Measurements from ENCODE around the gene KRTAP5-3. TPM values are rescaled to one million over a fixed set of nuclear protein-coding genes. Genes with fewer than 3 reads are reported as not detected.
"Not testable (repeated sequence)": the region's sequence is repeated elsewhere in the genome, so short reads cannot be mapped to it uniquely, and the experiment has no call there.

Gene KRTAP5-3
- total RNA-seq, 1 experiment from 2014 or later = not detected

DNA sequence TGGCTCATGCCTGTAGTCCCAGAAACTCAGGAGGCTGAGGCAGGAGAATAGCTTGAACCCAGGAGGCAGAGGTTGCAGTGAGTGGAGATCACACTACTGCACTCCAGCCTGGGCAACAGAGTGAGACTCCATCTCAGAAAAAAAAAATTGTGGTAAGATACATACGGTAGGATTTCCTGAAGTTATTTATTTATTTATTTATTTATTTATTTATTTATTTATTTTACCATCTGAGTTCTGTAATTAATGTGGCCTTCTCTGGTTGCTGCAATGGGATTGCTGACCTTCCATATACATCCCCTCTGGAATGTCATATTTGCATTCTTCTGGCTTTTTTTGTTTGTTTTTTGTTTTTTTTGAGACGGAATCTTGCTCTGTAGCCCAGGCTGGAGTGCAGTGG, 25.4 kb downstream of the KRTAP5-3 start:
- DNase-seq (ENCODE audit: low read depth) = not testable (repeated sequence)

DNA sequence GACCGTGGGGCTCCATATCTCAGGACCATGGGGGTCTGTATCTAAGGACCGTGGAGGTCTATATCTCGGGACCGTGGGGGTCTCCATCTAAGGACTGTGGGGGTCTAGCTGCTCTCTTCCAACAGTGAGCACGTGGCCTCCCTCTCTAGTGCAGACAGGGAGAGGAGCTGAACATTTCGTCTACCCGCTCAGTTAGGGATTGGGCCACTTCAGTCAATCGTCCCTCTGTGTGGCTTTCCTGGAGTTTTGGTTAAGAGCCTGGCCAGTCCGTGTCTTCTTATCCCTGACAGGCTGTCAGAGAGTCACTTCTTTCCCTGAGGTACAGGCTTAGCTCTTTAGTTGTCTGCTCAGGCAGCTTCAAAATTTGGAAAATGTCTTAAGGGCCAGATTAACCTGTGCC, 26.3 kb downstream of the KRTAP5-3 start:
- no peak for DNase-seq (ENCODE audit: low read depth)

DNA sequence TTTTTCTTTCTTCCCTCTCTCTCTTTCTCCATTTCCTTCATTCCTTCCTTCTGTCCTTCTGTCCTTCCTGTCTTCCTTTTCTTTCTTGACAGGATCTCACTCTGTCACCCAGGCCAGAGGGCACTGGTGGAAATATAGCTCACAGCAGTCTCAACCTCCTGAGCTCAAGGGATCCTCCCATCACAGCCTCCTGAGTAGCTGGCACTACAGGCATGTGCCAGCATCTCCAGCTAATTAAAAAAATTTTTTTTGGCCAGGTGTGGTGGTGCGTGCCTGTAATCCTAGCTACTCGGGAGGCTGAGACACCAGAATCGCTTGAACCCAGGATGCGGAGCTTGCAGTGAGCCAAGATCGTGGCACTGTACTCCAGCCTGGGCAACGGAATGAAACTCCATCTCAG, 31.4 kb downstream of the KRTAP5-3 start:
- no peak for DNase-seq (ENCODE audit: low read depth)

DNA sequence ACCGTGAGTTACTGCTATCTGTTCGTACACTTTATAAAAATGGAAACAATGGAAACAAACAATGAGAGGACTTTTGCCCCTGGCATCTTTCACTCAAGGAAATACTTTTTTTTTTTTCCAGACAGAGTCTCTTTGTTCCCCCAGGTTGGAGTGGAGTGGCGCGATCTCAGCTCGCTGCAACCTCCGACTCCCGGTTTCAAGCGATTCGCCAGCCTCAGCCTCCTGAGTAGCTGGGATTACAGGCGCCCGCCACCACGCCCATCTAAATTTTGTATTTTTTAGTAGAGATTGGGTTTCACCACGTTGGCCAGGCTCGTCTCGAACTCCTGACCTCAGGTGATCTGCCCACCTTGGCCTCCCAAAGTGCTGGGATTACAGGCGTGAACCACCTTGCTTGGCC, 32.5 kb downstream of the KRTAP5-3 start:
- not testable (repeated sequence) for DNase-seq (ENCODE audit: low read depth)

DNA sequence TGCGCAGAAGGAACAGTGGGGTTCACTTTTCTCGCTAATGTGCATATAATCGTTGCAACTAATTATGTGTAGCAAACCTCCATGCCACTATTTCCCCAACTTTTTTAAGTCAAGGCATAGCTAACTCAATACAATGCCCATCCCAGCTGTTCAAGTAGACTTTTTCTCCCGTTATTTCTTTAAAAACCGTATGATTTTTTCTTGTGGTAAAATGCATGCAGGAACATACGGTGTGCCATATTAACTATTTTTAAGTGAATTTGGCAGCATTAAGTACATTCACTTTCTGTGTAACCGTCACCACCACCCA, 33.4 kb downstream of the KRTAP5-3 start:
- DNase-seq (ENCODE audit: low read depth) = no peak

DNA sequence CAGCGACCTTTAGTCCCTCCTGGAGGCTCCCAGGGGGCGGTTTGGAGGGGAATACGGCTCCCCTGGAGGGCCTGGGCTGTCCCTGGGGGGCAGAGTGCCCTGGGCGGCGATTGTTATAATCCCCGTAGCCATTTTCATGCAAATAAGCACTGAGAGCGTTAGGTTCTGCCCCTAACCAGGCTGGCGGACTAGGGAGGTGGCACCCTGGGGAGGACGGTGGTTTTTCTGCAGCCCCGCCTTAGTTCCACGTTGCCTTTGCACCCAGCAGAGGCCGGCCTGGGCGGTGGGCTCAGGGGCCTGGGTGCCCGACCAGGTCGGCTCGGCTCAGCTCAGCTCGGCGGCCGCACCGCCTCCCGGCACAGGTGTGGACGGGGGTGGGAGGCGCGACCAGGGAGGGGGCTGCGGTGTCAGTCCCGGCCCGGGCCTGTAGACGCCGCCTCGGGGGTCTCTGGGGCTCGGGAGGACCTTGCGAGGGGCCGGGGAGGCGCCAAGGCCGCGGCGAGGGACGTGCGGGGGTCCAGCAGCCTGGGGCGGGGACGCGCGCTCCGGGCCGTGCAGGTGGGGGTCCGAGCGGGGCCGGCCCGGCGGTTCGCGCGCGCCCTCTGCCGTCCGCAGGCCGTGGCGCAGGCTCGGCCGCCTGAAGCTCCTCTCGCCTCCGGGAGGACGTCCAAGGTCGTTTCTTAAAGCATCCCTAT, 33.9 kb downstream of the KRTAP5-3 start:
- DNase-seq (ENCODE audit: low read depth) = no peak

DNA sequence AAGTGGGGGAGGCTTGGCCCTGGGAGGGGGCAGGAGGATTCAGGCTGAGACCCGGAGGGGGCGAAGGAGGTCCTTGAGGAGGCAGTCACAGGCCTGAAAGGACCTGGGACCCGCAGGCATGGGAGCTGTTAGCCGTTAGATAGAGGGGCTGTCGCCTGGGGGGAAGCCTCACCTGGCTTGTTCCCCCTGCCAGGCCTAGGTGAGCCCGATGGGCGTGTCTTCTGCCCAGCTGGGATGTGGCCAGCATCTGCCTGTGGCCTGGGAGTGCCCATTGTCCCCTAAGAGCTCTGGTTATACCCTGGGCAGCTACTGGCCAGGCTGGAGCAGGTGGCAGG, 34.4 kb downstream of the KRTAP5-3 start:
- DNase-seq (ENCODE audit: low read depth) = no peak

DNA sequence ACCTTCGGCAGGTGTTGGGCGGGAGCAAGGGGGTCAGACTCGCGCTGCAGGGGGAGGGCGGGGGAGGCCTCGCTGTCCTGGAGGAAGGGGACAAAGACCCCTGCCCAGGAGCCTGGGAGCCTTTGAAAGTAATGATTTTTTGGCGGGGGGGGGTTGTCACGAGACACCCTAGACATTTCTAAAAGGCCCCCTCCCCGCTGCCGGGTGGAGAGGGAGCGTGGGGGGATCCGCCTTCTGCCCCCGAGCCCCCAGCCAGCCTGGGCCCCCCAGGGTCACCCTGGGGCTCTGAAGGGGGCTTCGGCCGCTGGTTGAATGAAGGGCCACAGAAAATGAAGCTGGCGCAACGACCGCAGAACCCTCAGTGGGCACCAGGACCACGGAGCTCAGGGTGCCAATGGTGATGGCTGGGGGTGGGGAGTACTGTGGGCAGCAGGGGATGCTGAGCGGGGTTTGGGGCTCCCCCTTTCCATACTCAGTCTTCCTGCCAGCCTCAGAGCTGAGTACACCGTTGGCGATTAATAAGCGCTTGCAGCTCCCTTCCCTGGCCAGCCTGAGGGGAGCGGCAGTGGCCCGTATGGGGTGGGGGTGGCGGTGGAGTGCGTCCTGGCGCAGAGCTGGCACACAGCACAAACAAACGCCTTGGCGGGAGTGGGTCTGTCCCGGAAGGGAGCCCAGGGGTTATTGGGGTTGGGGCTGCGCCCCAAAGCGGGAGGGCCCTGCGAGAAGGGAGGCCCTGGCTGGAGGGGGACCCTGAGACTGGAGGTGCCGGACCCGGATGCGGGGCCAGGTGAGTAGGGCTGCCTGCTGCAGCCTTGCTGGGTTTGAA, 35.0 kb downstream of the KRTAP5-3 start:
- no peak for DNase-seq (ENCODE audit: low read depth)

DNA sequence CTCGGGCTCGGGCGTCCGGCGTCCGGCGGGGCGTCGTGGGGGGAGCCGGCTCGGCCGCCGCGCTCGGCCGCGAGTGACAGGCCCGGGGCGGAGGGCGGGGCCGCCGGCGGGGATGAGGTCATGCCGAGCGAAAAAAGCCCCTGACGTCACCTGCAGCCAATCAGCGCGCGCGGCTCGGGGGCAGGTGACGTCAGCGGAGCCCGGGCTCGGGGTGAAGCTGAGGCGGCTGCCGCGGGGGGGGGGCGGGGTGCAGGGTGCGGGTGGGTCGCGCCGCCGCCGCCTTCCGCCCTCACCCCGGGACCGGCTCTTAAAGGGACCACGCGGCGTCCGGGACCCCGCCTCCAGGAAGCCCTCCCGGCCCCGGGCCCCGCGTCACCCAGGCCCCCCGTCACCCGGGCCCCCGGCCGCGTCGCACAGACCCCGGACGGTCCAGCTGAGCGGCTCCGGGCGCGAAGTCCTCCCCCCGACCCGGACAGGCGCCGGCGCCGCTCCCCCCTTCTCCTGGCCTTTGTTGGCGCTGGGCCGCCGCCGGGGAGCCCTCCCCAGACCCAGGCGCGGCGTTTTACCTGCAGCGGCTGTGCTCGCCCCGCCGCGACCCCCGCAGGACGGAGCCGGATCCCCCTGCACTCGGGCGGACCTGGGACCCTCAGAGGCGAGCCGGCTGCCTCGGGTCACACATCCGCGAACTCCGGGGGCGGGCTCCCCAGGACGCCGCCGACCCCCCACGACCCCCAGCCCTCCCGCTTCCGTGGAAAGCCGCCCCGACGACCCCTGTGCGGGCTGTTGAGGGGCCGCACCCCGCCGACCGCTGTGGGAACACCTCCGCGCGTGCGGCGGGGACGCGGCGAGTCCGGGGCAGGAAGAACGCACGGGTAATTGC, 35.8 kb downstream of the KRTAP5-3 start, which contains the start of gene DUSP8:
DUSP8 (minus strand) TSS at position 75 of the 880 bp plus-strand sequence. CDS start 6,445 bp downstream, outside the sequence.
- DNase-seq (ENCODE audit: low read depth) = peak; percentile 55

DNA sequence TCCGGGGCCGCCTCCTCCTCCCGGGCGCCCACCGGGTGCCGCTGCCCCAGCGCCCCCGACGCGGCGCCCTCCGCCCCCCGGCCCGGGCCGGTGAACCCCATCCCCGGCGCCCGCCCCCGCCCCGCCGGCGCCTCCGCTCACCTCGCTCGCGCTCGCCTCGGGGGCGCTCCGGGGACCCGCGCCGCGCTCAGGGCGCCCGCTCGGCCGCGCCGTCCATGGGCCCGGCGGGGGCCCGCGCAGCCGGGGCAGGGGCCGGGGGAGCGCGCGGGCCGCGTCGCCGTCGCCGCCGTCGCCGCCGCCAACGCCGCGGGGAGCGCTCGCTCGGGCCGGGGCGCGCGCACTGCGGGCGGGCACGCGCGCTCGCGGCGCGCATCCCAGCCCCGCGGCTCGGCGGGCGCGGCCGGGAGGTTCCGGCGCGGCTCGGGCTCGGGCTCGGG, 36.5 kb downstream of the KRTAP5-3 start:
- DNase-seq (ENCODE audit: low read depth) = no peak

DNA sequence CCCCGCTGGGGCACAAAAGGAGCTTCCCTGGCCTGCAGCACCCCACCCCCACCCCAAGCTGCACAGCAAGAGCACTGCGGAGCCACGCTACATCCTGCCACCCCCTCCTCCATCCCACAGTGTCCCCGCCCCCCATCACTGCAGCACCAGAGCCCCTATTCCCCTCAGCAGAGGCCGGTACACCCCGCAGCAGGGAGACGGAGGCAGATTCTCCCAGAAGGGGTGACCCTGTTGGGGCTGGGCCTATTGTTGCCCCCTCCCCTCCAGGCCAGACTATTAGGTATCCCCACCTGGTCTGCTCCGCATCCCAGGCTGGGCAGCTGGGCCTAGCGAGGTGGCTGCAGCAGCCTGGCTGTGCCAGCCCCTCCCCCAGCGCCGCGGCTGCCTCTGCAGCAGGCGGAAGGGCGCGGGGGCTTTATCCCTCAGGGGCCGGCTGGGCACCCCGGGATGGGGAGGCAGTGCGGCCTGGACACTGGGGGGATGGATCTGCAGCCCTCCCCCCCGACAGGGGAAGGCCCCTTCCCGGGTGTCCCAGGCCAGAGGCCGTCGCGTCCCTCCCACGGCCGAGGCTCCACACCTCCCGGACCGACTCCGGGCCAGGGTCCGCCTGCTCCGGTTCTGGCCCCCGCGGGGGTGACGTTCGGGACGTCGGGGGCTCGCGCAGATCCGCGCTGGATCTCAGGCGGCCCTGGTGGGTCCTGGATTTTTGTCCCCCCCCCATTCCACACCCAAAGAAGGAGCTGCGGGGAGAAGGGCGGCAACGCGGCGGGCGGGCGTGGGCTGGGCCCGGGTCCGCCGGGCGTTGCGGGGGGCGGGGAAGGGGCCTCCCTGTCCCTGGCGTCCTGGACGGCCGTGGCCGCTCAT, 37.1 kb downstream of the KRTAP5-3 start:
- no peak for DNase-seq (ENCODE audit: low read depth)

DNA sequence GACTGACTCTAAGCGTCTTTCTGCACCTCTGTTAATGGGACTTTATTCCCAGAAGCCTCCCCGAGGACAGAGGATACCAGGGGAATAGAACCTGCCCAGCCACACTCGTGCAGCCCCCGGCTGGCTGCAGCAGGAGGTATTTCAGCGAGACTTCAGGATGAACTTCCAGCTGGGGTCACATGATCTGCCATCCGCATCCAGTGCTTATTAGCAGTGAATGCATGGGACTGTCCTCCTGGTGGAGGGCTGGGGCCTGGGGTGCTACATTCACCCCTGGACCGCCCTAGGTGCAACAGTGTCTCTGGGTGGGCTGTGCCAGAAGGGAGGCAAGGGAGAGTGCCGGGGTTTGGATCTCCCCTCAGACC, 37.8 kb downstream of the KRTAP5-3 start:
- no peak for DNase-seq (ENCODE audit: low read depth)

DNA sequence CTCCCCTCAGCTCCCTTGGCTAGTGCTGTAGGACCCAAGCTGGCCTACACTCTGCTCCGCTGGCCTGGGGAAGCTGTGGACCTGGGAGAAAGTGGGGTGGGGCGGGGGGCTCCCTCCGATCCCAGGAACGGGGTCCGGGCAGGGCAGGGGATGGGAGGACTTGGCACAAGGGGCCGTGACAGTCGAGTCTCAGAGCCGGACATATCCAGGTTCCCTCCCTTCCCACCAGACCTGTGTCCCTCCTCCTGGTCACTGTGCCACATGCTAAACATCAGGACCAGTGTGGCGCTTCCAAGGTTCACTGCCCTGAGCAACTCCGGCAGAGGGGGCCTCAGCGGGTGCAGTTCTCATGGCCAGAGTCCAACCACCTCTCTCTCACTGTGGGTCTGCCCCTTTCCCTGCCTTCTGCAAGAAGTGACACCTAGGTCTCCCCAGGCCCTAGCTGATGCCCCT, 38.2 kb downstream of the KRTAP5-3 start:
- DNase-seq (ENCODE audit: low read depth) = no peak

DNA sequence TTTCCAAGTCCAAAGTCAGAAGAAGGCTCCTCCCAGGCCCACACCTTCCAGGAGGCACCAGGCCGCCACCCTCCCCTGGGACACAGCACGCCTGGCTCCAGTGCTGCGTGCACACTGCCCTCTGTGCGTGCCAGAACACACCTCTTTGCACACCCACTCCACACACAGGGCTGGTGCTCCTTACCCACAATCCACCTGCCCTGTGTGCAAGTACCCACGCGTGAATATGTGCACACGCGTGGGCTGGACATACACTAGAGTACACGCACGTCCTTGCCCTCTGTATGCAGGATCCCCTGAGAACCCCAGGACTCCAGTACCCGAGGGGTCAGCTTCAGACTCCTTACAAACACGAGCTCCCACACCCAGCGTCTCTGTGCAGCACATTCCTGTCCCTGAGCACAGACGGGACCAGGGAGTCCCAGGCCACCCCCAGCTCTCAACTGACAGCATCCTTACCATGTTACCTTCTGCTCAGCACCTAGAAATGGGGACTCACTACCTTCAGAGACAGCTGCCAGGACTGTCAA, 38.9 kb downstream of the KRTAP5-3 start:
- DNase-seq (ENCODE audit: low read depth) = no peak

DNA sequence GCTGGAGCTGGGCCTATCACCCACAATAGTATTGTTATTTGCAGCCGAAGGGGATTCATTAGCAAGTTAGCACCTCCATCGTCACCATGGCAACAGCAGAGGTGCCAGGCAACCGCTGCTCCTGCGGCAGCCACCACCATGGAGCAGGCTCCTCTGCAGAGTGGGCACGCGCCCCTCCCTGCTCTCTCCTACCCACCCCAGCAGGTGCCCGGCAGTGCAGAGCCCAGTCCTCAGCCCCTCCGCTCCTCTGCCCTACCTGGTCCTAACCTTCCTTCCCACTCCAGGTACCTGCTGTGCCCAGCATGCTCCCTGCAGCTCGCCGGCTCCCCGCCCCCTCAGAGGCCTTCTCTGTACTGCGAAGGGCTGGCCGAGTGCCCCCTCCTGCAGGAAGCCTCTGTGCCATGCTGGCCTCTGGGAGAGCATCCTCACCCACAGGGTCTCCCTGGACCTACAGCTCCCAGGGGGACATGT, 39.8 kb downstream of the KRTAP5-3 start:
- DNase-seq (ENCODE audit: low read depth) = no peak

DNA sequence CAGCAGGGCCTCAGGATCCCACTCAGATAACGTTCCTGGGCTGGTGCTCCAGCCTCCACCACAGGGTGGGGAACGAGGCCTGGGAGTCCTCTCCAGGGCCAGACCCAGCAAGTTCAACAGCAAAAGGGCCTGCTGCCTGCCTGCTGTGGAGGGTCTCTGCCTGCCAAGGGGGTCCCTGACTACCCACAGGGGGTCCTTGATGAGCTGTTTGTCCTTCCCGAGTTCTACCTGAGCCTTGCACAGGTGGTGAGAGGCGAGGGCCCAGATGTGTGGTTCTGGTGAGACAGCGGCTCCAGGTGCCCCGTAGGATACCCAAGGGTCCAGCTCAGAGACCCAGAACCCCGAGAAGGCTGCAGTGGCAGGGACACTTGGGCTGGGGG, 40.6 kb downstream of the KRTAP5-3 start:
- DNase-seq (ENCODE audit: low read depth) = no peak

DNA sequence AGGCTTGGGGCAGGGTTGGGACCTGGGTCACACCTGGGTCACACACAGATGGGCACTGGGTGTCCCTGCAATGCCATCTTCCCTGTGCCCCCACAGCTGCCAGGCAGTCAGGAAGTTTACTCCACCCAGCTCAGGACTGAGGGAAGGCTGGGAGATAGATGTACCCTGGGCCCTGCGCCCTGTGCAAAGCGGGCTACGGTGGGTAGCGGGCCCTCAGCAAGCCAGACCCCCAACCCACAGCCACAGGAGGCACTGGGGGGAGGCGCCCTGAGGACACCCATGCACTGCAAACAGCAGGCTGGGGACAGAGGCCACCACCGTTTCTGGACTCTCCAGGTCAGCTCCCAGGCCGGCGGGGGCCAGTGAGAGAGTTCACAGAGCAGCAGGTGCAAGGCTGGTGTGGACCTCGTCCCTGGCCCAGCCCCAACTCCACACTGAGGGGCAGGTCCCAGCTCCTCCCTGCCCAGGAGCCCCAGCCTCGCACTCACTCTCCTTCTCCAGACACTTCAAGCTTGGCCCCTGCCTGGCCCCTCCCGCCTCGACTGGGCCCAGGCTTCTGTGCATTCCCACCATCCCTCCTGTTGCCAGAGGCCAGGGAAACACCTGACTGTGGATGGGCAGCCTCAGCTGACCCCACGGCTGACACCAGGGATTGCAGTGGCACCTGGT, 41.1 kb downstream of the KRTAP5-3 start:
- DNase-seq (ENCODE audit: low read depth) = no peak

DNA sequence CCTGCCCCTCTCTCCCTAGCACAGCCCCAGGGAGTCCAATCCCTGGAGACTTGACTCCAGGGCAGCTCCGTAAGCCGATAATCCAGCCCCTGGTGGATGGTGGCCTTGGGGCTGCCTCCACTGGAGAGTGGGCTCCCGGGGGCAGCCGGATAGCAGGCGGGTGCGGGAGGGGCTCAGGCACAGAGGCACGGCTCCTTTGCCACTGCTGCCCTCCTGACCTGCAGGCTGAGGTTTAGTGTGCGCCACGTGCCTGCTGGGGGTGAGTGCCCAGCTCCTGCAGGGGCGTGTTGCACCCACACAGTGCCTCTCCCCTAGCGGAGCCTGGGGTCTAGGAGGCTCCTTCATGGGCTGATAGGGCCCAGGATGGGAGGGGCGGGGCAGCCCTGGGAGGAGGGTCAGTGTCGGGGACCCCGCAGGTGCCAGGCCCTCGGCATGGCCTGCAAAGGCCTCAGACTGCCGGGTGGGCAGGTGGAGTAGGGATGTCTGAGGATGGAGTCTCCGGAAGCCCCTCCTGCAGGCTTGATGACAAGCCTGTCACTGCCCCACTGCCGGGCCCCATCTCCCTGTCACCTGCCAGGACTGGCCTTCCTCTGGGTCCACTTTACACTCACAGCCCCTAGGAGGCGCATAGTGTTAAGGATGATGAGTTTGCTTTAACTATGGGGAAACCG, 41.7 kb downstream of the KRTAP5-3 start:
- DNase-seq (ENCODE audit: low read depth) = no peak

DNA sequence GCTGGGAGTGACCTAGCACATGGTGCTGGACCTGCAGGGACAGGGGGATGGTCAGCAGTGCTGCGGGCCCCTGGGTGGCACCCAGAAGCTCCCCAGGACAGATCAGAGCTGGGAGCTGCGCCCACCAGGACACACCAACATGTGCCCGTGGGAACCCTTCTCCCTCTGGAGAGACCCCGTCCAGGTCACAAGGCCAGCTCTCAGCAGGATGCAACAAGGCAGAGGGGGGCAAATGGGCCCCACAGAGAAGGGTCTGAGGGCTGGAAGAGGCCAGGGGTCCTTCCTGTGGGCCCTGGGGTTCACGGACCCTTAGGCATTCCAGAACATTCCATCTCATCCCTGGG, 42.4 kb downstream of the KRTAP5-3 start:
- DNase-seq (ENCODE audit: low read depth) = no peak
